Tibial nerve (tissue), 4 donors: ENCODE measurements around the gene CARMIL1. TPM values are rescaled to one million over a fixed set of nuclear protein-coding genes. Genes with fewer than 3 reads are reported as not detected.

ENCODE experiments used
- DNase-seq, 2 donors: peaks; one replicate each; pipeline ENCODE4 v3.0.0-alpha.2; 2019; ENCODE audit warnings: low spot score in 2 of 2
- H3K27ac ChIP-seq, 4 donors: fragments of 200-600 bp; sonication (generic) in 3 of 4; one replicate each; pipeline ENCODE4 v1.5.1; 2017 to 2019; ENCODE audit warnings: mild to moderate bottlenecking in 1 of 4
- H3K27me3 ChIP-seq, 2 donors: fragments of 200-600 bp; sonication (generic) in 1 of 2; one replicate each; pipeline versions ENCODE4 v1.5.1 to v1.6.0; 2017 to 2019
- H3K36me3 ChIP-seq, 3 donors: fragments of 200-600 bp; sonication (generic); one replicate each; pipeline ENCODE4 v1.5.1; 2018 to 2019
- H3K4me1 ChIP-seq, 4 donors: fragments of 200-600 bp; sonication (generic) in 3 of 4; one replicate each; pipeline ENCODE4 v1.5.1; 2017 to 2019
- H3K4me3 ChIP-seq, 4 donors: fragments of 200-600 bp; sonication (generic) in 3 of 4; one replicate each; pipeline ENCODE4 v1.5.1; 2017 to 2019; ENCODE audit warnings: mild to moderate bottlenecking in 1 of 4, moderate library complexity in 1 of 4
- H3K9me3 ChIP-seq, 4 donors: fragments of 200-600 bp; sonication (generic) in 3 of 4; one replicate each; pipeline ENCODE4 v1.5.1; 2017 to 2019
- CTCF ChIP-seq, 5 experiments: fragments of 200-600 bp in 3 of 5; fragments of 450-650 bp in 2 of 5; sonication (generic) in 3 of 5; IDR thresholded peaks; one replicate each; pipeline ENCODE4 v1.5.1; 2016 to 2019; ENCODE audit warnings: antibody characterized with exemption in 5 of 5, mild to moderate bottlenecking in 3 of 5, moderate library complexity in 2 of 5
- EP300 ChIP-seq, 2 donors: sonication (generic); formaldehyde crosslinking; IDR thresholded peaks; one replicate each; pipeline ENCODE4 v1.6.1; 2017; ENCODE audit warnings: antibody characterized with exemption in 2 of 2, mild to moderate bottlenecking in 1 of 2
- POLR2A ChIP-seq, 2 donors: fragments of 450-650 bp; IDR thresholded peaks; one replicate each; pipeline ENCODE4 v1.6.1; 2017; ENCODE audit warnings: antibody characterized with exemption in 2 of 2, mild to moderate bottlenecking in 2 of 2, moderate library complexity in 2 of 2
- WGBS, 2 donors: methylation state at CpG; one replicate each; pipeline ENCODE4 v1.1.5; 2018; 5-methylcytosine and 5-hydroxymethylcytosine counted together
- total RNA-seq, 4 donors: library from RNA; depleted of rRNA; stranded (reverse); fragments of >200 nt; gene quantifications; one replicate each; pipeline ENCODE4 v1.1.0, GENCODE V29; 2016

CARMIL1 gene
- total RNA-seq, 4 donors from 2014 or later, result 29.1 to 43.5 (median 34.1) TPM

- TF ChIP-seq CTCF (IDR thresholded peaks at IDR 0.05) (no peak), POLR2A (IDR thresholded peaks at IDR 0.05) (no peak), EP300 (IDR thresholded peaks at IDR 0.05) (no peak)
- DNase-seq, result no peak
- 75 to 78% methylated on average over 4 of the region's 4 CpGs for WGBS, 2 donors
- H3K4me3 ChIP-seq, result no peak overlapping the region
- H3K27me3 ChIP-seq, result no peaks in the 10 kb centered on the region
- no peaks in the 10 kb centered on the region for H3K36me3 ChIP-seq
- H3K4me1 ChIP-seq, result peaks cover 0 to 23% (median 9%) of the 10 kb centered on the region in 4 donors
- no peaks in the 10 kb centered on the region for H3K9me3 ChIP-seq
- H3K27ac ChIP-seq, result no peak overlapping the region
Observed at GRCh38 chr6:25316626-25317025, 37.5 kb downstream of the CARMIL1 start.

- DNase-seq, result no peak
- WGBS, 2 donors, result 80 to 84% methylated on average over 6 of the region's 6 CpGs
- Histone ChIP-seq H3K27ac (no peak overlapping the region), H3K9me3 (no peaks in the 10 kb centered on the region), H3K4me1 (peaks cover 0 to 4% (median 0%) of the 10 kb centered on the region in 4 donors), H3K27me3 (no peaks in the 10 kb centered on the region), H3K36me3 (no peaks in the 10 kb centered on the region), H3K4me3 (no peak overlapping the region)
- no peak for TF ChIP-seq CTCF (IDR thresholded peaks at IDR 0.05)
- TF ChIP-seq POLR2A (IDR thresholded peaks at IDR 0.05), result no peak
- no peak for TF ChIP-seq EP300 (IDR thresholded peaks at IDR 0.05)
Observed at GRCh38 chr6:25318589-25318988, 39.4 kb downstream of the CARMIL1 start.

- no peaks in the 10 kb centered on the region for H3K9me3 ChIP-seq
- WGBS, 2 donors, result 0 to 28% methylated on average over 1 of the region's 1 CpG
- DNase-seq, result no peak
- no peak for TF ChIP-seq POLR2A (IDR thresholded peaks at IDR 0.05)
- no peak for TF ChIP-seq EP300 (IDR thresholded peaks at IDR 0.05)
- TF ChIP-seq CTCF (IDR thresholded peaks at IDR 0.05), result no peak
- no peaks in the 10 kb centered on the region for H3K36me3 ChIP-seq
- H3K4me1 ChIP-seq, result no peaks in the 10 kb centered on the region
- H3K27me3 ChIP-seq, result no peaks in the 10 kb centered on the region
- H3K4me3 ChIP-seq, result no peak overlapping the region
- no peak overlapping the region for H3K27ac ChIP-seq
Observed at GRCh38 chr6:25320459-25320858, 41.3 kb downstream of the CARMIL1 start.

- no peak overlapping the region for H3K27ac ChIP-seq
- H3K9me3 ChIP-seq, result no peaks in the 10 kb centered on the region
- no peaks in the 10 kb centered on the region for H3K36me3 ChIP-seq
- no peak overlapping the region for H3K4me3 ChIP-seq
- no peaks in the 10 kb centered on the region for H3K27me3 ChIP-seq
- no peaks in the 10 kb centered on the region for H3K4me1 ChIP-seq
- no peak for TF ChIP-seq POLR2A (IDR thresholded peaks at IDR 0.05)
- TF ChIP-seq CTCF (IDR thresholded peaks at IDR 0.05), result no peak
- TF ChIP-seq EP300 (IDR thresholded peaks at IDR 0.05), result no peak
- 72 to 98% methylated on average over 2 of the region's 2 CpGs for WGBS, 2 donors
- DNase-seq, result no peak
Observed at GRCh38 chr6:25322692-25323091, 43.5 kb downstream of the CARMIL1 start.

GRCh38 chr6:25324066-25324762, 45.0 kb downstream of the CARMIL1 start:
- Histone ChIP-seq H3K4me1 (no peaks in the 10 kb centered on the region), H3K27ac (no peak overlapping the region), H3K4me3 (no peak overlapping the region), H3K36me3 (no peaks in the 10 kb centered on the region), H3K27me3 (no peaks in the 10 kb centered on the region), H3K9me3 (no peaks in the 10 kb centered on the region)
- no peak for DNase-seq
- TF ChIP-seq CTCF (IDR thresholded peaks at IDR 0.05) (no peak), POLR2A (IDR thresholded peaks at IDR 0.05) (no peak), EP300 (IDR thresholded peaks at IDR 0.05) (no peak)
- WGBS, 2 donors, result 50 to 86% methylated on average over 1 of the region's 1 CpG
